IPS-18a (cell line): ENCODE measurements around the gene NFATC1.

ENCODE experiments used
- H3K27ac ChIP-seq: one replicate; pipeline ENCODE4 v1.5.1; 2013; ENCODE audit warnings: low read length
- H3K27me3 ChIP-seq: one replicate; pipeline ENCODE4 v1.6.1; 2013; ENCODE audit warnings: mild to moderate bottlenecking, low read length; ENCODE audit not compliant: control insufficient read depth, insufficient read depth
- H3K36me3 ChIP-seq: one replicate; pipeline ENCODE4 v1.6.1; 2013; ENCODE audit warnings: low read depth, low read length; ENCODE audit not compliant: control insufficient read depth
- H3K4me1 ChIP-seq: one replicate; pipeline ENCODE4 v1.6.1; 2013; ENCODE audit warnings: low read depth, low read length; ENCODE audit not compliant: control insufficient read depth
- H3K4me3 ChIP-seq: one replicate; pipeline ENCODE4 v1.5.1; 2013; ENCODE audit warnings: low read length
- H3K9ac ChIP-seq: one replicate; pipeline ENCODE4 v1.6.1; 2013; ENCODE audit warnings: mild to moderate bottlenecking, low read length, moderate library complexity
- H3K9me3 ChIP-seq: one replicate; pipeline ENCODE4 v1.6.1; 2013; ENCODE audit warnings: low read depth, low read length; ENCODE audit not compliant: control insufficient read depth

The NFATC1 gene

DNA sequence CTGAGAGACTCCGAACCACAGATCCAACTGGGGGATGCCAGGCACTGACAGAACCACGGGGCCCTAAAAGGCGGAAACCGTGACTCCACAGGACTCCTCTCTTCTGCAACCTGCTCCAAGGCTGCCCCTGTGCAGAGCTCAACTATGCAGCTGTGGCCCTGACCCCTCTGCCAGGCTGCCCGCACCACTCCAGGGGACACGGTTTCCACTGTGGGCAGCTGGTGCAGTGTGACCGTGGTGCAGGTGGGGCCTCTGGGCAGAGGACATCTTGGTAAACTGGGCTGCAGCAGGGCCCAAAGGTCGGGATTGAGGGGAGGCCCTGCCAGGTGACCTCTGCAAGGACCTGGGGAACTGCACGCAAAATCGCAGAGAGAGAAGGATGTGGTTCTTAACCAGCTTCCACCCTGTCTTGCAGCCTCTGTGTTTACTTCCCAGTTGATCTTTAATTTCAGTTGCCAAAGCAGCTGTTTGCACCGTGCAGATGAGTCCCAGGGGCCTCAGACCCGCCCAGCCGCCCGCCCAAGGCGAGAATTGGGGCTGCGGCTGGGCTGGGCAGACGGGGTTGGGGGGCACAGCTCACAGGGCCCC lies 179.3 kb downstream of the NFATC1 start:
- Histone ChIP-seq H3K27me3 (no peaks in the 10 kb centered on the region), H3K9me3 (peaks cover 7% of the 10 kb centered on the region), H3K4me1 (no peaks in the 10 kb centered on the region), H3K9ac (no peak overlapping the region), H3K27ac (no peak overlapping the region), H3K36me3 (no peaks in the 10 kb centered on the region), H3K4me3 (no peak overlapping the region)

DNA sequence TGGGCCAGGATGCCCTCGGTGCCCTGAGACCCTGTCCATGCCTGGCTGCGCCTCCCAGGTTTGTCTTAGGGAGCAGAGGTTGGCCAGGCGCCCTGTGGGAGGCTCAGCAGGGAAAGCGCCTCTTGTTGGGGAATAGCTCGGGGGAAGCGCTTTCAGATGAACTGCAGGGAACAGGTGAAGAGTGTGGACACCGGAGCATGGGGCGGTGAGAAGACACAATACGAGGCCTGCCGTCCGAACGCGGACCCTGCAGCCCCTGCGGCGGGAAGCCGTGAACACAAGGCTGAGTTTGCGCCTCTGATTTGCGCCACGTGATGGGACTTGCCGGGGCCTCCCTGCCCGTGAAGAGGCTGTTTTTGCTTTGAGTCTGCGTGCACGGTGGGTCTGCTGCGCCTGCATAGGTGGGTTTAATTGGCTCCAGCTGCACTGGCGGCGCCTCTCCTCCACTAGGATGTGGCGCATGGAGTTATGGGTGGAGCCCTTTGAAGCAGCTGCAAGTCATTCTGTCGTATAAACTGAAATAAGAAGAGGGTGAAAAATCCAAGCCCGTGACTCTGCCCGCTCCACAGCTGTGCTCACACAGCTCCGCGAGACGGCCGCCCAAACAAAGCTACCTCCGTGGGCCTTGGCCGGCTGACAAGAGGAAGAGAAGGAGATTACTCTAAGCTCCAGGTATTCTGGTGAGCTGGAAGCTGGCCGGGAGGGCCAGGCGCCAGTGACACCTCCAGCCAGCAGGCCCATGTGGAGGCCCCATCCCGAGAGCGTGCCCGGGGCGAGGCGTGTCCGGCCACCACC lies 180.4 kb downstream of the NFATC1 start:
- Histone ChIP-seq H3K27ac (no peak overlapping the region), H3K4me3 (no peak overlapping the region), H3K27me3 (no peaks in the 10 kb centered on the region), H3K9ac (no peak overlapping the region), H3K36me3 (no peaks in the 10 kb centered on the region), H3K4me1 (no peaks in the 10 kb centered on the region), H3K9me3 (peaks cover 7% of the 10 kb centered on the region)

DNA sequence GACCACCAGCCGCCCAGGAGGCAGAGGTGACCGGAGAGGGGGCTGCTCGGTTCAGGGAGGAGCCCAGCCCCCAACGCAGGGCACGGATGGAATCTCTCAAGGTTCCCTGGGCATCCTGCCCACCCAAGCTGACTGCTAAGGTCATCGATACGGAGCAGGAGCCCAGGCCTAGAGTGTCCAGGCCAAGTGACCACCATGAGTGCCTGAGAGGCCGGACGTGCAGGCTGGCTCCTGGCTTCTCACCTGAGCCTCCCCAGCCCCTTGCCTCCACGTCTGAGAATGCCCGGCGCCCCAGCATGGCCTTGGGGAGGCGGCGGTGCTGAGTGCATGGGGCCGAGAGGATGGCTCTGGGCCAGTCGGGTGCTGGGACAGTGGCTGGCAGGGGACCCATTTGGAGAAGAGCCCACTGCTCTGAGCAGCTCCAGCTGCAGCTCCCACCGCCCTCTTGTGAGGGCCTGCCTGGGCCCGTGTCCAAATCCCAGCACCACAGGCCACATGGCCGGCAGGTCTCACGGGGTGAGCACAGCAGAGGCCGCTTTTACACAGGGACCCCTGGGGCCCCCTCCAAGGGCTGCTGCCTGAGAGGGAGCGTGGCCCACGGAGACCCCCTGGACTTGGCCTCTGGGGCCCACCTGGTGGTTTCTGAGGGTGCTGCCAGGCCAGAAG lies 181.1 kb downstream of the NFATC1 start:
- Histone ChIP-seq H3K9me3 (peaks cover 7% of the 10 kb centered on the region), H3K36me3 (no peaks in the 10 kb centered on the region), H3K27me3 (no peaks in the 10 kb centered on the region), H3K27ac (no peak overlapping the region), H3K4me1 (no peaks in the 10 kb centered on the region), H3K4me3 (no peak overlapping the region), H3K9ac (no peak overlapping the region)

DNA sequence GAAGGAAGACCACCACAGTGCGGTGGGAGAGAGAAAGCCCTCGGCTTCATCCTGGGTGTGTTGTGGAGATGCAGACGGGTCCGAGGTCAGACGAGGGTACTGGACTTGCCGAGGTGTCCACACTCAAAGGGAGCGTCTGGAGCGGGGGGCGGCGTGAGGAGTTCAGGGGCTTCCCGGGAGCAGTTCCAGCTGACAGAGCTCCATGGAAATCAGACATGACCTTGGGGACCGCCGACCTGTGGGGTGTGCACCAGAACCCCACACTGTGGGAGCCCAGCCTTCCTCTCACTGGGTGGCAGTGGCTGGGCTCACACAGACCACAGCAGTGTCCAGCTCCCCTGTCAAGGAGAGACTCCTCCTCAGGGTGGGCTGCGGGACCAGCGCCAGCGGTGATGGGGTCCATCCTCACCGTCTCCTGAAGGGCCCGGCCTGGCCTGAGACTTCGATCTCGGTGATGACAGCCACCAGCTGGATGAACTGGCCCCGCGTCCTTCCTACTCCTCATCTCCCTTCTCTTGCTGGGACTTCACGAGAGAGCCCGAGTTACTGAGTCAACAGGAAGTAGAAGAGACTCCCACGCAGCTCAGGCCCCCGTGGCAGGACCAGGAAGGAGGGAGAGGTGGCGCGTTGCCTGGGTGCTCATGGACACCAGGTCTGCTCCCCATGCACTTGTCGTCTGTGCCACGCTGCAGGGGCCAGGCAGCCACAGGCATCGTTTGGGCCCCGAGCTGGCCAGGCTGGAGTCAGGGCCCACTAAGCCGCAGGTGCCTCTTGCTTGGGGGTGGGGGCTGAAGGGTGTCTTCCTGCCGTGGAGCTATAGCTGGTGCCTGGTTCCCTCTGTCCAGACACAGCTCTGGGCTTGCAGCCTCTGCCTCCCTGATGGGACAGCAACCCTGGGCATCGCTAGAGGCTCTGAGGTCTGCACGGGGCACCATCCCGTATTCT lies 182.0 kb downstream of the NFATC1 start:
- Histone ChIP-seq H3K27ac (no peak overlapping the region), H3K4me3 (no peak overlapping the region), H3K36me3 (no peaks in the 10 kb centered on the region)

DNA sequence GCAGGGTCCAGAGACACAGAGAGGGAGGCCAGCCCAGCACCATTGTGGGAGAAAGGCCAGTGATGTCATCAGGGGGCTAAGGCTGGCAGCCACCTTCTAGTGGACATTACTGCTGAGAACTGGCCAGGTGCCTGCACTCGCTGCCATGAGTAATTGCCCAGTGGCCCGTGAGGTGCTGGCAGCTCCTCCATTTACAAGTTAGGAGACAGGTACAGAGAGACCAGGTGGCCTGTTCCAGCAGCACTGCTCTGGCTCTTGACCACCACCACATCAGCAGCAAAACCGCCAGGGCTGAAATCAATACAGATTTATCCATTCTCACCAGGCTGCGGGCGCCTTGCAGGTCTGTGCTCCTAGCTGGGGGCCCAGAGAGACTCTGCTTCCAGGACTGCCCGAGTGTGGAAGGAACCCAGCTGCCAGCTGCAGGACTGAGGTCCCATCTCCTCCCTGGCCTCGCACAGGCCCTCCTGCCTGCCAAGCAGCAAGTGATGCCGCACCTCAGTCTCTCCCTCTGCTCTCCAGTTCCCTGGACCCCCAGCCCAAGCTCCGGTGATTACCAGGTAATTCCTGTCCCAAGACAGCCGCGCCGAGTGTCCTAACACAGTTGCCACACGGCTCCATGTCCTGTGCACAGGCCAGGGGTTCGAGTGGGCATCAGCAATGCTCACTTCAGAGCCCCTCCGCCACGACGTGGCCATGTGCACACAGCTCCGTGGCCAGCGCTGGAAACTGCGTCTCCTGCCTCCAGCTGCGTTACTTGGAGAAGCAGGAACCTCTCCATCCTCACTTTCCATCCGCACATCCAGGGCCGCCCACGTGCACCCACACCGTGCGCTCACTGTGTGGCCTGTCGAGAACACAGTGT lies 182.9 kb downstream of the NFATC1 start:
- Histone ChIP-seq H3K36me3 (no peaks in the 10 kb centered on the region), H3K27me3 (no peaks in the 10 kb centered on the region), H3K9ac (no peak overlapping the region), H3K4me1 (no peaks in the 10 kb centered on the region), H3K9me3 (no peaks in the 10 kb centered on the region), H3K4me3 (no peak overlapping the region), H3K27ac (no peak overlapping the region)

More for the DNA sequence above, 182.0 kb downstream of the NFATC1 start:
- H3K9ac ChIP-seq: no peak overlapping the region
- H3K27me3 ChIP-seq: no peaks in the 10 kb centered on the region
- H3K4me1 ChIP-seq: no peaks in the 10 kb centered on the region
- H3K9me3 ChIP-seq: peaks cover 7% of the 10 kb centered on the region
